CD4-positive, alpha-beta T cell treated with Interferon gamma for 1 hour (primary cell): ENCODE results near the gene CRB2.

Experiments used
- DNase-seq: peaks from one replicate; pipeline ENCODE4 v3.0.0-alpha.2; 2020

Gene CRB2

DNA sequence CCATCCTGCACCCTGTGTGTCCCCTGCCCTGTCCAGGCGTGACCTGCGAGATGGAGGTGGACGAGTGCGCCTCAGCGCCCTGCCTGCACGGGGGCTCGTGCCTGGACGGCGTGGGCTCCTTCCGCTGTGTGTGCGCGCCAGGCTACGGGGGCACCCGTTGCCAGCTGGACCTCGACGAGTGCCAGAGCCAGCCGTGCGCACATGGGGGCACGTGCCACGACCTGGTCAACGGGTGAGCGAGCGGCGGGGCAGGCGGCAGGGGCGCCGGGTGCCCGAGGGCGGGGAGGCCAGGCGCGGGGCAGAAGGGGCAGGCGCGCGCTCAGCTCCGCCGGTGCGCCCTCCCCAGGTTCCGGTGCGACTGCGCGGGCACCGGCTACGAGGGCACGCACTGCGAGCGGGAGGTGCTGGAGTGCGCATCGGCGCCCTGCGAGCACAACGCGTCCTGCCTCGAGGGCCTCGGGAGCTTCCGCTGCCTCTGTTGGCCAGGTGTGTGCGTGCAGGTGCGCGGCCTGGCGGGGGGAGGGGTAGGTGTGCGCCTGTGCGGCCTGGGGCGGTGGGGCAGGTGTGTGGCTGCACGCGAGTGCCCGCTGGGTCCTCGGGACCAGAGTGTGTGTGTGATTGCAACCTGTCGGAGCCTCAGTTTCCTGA, 10.0 kb downstream of the CRB2 start:
- no peak for DNase-seq

GRCh38 chr9:123368023-123368422, 12.0 kb downstream of the CRB2 start:
- no peak for DNase-seq

DNA sequence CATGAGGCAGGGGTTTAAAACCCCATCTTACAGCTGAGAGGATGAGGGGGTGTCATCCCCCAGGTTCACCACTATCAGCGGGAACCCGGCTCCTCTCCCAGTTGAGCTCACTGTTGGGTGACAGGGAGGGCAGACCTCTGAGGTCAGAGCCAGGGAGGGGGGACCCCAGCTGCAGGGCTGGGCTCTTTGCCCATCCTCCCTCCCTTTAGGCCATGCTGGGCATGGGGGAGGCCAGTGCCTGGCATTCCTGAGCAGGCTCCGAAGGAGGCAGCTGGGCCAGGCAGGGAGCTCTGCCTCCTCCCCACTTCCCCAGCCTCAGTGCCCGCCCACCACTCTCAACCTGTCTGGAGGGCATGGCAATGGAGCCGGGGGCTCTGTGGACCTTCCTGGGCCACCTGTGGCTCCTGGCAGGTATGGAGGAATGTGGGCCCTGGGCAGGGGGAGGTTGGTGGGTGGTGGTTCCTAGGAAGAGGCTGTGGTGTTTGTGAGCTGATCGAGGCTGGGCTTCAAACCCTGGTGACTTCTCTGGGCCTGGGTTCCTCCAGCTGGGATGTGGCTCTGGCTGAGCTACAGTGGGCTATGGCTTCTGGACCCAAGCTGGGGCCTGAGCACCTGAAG, 12.6 kb downstream of the CRB2 start:
- DNase-seq, result no peak

DNA sequence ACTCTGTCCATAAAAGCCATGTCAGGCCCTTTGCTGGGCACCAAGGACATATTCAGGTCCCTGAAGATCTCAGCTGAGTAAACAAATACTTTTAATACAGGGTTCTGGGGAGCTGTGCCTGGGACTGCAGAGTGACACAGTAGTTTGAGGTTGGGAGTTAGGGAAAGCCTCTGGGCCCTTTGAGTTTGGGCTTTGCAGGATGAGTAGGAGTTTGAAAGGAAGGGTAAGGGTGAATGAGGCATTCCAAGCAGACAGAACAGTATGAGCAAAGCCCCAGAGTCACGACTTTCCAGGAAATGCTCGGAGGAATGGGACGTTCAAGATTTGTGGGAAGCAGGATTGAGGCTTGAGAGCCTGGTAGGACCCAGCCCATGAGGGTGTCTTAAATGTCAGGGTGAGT, 13.3 kb downstream of the CRB2 start:
- DNase-seq, result no peak

- no peak for DNase-seq
Observed at GRCh38 chr9:123370108-123370507, 14.1 kb downstream of the CRB2 start.

DNA sequence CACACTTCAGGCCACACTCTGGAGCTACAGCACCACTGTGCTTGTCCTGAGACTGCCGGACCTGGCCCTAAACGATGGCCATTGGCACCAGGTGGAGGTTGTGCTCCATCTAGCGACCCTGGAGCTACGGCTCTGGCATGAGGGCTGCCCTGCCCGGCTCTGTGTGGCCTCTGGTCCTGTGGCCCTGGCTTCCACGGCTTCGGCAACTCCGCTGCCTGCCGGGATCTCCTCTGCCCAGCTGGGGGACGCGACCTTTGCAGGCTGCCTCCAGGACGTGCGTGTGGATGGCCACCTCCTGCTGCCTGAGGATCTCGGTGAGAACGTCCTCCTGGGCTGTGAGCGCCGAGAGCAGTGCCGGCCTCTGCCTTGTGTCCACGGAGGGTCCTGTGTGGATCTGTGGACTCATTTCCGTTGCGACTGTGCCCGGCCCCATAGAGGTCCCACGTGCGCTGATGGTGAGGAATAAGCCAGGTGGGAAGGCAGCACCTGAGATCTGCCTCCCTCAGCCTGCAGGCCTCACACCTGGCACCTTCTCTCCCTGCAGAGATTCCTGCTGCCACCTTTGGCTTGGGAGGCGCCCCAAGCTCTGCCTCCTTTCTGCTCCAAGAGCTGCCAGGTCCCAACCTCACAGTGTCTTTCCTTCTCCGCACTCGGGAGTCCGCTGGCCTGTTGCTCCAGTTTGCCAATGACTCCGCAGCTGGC, 14.7 kb downstream of the CRB2 start:
- no peak for DNase-seq

- DNase-seq, result no peak
Observed at GRCh38 chr9:123371228-123371584, 15.2 kb downstream of the CRB2 start.

DNA sequence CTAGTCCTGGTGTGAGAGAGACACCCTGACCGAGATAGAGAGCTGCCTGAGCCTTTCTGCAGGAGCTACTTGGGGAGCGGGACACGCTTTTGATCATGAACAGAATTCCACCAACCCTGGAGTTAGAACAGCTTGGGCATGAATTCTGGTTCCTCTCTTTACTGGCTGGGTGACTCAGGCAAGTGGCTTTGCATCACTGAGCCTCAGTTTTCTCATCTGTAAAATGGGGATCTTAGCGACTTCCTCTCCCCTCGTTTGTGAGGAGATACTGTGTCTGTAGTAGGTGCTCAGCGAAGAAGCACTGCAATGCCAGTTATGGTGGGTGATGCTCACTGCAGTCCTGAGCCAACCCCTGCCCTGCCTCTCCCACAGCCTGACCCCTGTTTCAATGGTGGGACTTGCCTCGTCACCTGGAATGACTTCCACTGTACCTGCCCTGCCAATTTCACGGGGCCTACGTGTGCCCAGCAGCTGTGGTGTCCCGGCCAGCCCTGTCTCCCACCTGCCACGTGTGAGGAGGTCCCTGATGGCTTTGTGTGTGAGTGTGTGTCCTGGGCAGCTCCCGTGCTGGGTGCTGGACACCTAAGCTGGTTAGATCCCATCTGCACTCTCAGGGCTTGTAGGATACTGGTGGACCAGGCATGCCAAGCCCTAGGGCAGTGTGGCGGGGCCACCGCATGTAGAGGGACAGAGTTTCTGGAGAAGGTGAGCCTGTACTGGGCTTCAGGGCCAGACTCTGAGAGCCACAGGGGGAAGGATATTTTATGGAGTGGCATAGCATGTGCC, 16.0 kb downstream of the CRB2 start:
- DNase-seq, result no peak

DNA sequence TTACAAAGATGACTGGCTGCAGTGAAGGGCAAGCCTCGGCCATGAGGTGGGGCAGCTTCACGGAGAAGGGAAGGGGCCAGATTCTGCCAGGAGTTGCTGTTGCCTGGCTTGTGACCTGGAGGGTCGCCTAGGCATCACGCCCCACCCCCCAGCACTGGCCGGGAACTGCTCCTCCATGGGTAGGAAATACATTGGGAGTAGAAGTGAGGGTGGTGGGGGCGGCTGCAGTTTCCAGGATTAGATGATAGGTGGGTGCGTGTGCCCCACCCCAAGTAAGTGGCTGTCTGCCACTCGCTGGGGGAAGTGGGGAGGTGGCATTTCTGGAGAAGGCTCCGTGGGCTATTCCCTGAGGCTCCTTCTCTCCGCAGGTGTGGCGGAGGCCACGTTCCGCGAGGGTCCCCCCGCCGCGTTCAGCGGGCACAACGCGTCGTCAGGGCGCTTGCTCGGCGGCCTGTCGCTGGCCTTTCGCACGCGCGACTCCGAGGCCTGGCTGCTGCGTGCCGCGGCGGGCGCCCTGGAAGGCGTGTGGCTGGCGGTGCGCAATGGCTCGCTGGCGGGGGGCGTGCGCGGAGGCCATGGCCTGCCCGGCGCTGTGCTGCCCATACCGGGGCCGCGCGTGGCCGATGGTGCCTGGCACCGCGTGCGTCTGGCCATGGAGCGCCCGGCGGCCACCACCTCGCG, 16.9 kb downstream of the CRB2 start:
- DNase-seq, result no peak

DNA sequence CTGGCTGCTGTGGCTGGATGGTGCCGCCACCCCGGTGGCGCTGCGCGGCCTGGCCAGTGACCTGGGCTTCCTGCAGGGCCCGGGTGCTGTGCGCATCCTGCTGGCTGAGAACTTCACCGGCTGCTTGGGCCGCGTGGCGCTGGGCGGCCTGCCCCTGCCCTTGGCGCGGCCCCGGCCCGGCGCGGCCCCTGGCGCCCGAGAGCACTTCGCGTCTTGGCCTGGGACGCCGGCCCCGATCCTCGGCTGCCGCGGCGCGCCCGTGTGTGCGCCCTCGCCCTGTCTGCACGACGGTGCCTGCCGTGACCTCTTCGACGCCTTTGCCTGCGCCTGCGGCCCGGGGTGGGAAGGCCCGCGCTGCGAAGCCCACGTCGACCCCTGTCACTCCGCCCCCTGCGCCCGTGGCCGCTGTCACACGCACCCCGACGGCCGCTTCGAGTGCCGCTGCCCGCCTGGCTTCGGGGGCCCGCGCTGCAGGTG, 17.5 kb downstream of the CRB2 start:
- no peak for DNase-seq

- DNase-seq, result no peak
Observed at GRCh38 chr9:123373946-123374345, 17.9 kb downstream of the CRB2 start.

GRCh38 chr9:123375469-123376132, 19.6 kb downstream of the CRB2 start:
- DNase-seq, result no peak

GRCh38 chr9:123376218-123377071, 20.4 kb downstream of the CRB2 start:
- DNase-seq, result no peak

DNA sequence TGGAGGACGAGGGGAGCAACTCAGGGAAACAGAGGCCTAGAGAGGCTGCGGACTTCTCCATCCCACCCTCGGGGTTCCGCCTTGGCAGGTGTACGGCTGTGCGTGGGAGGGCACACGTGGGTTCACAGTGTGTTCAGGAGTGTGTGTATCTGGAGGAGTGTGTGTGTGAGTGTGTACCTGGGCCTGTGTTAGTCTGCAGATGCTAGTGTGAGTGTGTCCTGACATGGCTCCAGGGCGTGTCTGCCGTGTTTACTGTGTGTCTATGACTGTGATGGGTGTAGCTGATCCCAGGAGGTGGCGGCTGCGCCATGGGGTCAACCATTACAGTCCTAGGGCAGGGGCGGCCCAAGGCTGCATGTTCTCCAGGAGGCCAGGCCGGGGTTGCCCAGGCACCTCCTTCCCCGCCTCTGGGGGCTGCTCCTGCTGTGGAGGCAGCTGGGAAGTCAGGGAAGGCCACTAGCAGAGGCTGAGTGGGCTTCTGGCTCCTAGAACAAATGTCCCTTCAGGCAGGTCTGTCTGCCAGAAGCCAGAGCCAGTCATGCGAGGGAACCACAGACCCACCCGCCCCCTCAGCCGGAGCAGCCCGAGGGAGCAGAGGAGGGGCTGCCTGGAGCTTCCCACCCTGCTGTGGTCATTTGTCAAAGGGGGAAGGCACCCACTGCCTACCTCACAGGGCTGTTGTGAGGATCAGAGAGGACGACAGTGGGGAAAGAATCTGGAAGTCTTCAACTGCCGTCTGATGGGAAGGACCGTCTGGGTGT, 21.4 kb downstream of the CRB2 start:
- no peak for DNase-seq

DNA sequence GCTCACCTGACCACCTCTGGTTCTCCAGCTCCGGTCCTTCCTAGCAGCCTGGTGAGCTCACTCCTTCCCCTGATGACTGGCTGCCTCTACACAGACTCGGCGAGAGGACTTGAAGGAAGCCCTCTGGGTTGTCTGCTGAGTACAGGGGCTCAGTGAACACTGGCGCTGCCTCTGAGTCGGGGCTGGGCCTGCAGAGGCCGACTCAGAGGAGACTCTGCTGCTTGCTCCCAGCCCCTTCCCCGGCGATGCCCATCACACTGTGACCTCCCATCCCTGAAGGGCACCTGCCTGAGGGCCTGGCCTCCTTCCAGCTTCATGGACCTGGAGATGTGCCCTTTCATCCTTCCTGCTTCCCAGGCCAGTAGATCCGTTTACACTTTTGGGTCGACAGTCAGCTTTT, 22.0 kb downstream of the CRB2 start:
- DNase-seq, result no peak

DNA sequence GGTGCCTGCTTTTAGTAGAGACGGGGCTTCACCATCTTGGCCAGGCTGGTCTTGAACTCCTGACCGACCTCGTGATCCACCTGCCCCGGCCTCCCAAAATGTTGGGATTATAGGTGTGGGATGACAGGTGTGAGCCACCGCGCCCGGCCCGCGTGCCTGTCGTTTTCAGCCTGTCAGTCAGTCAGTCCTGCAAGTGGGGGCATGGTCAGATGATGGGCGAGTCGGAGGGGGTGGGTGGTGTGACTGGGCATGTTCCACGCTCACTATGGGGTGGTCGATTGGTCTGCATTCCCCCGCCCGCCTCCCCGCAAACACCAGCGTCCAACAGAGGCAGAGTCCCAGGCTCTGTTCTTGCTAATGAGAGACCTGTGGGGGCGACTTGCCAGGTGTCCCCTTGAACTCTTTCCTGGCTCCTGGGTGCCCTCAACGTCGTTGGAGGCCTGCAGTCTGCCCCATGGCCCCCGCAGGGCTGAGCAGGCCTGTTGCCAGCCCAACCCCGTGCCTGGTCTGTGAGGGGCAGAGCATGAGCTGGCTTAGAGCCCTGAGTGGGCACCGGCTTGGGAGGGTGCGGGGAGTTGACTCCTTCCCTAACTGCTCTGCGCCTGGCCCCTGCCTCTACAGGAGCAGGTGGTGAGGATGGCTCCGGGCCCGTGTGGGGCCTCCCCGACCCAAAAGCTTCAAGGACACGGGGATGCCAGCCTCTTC, 23.1 kb downstream of the CRB2 start:
- DNase-seq, result no peak

GRCh38 chr9:123380852-123381705, 25.1 kb downstream of the CRB2 start:
- DNase-seq, result no peak

- DNase-seq, result no peak
Observed at GRCh38 chr9:123382653-123383511, 26.9 kb downstream of the CRB2 start.
